NCI-H146 (cell line): ENCODE measurements around the gene NID2.

ENCODE experiments used
- DNase-seq: peaks from one replicate; lab custom pipeline; 2025; lab: John Stamatoyannopoulos, UW

Gene NID2

GRCh38 chr14:52079239-52079959 lies 10.5 kb upstream of the NID2 start:
- no peak for DNase-seq

- no peak for DNase-seq
Observed at GRCh38 chr14:52078721-52079120, 9.9 kb upstream of the NID2 start.

- no peak for DNase-seq
Observed at GRCh38 chr14:52078095-52078531, 9.3 kb upstream of the NID2 start.

DNA sequence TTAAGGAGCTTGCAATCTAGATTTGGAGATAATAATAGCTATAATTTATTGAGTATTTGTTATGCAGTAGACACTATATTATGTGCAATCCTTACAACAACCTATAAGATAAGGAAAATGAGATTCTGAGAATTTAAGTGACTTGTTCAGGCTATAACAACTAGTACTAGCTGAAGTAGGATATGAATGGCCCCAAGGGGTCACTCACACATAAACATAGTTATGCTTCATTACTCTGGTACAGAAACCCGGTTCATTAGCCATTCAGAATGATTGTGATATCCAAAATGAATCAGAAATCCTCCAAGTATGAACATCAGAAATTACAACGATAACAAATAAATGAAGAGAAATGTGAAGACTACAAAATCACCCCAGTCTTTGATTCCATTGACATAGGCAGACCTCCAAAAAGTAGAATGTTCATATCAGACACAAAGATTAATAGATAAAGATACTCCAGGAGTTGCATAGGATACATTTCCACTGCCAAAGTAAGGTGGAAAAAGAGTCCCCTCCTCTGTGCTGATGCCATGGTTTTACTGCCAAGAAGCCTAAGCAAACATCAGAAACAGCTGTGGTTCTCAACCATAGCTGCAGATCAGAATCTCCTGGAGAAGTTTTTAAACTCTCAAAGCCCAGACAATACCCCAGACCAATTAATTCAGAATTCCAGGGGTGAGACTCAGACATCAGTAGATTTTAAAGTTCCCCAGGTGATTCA lies 8.6 kb upstream of the NID2 start:
- DNase-seq = no peak

GRCh38 chr14:52076334-52076733 lies 7.5 kb upstream of the NID2 start:
- DNase-seq = no peak

- DNase-seq = no peak
Observed at GRCh38 chr14:52075371-52075770, 6.5 kb upstream of the NID2 start.

- no peak for DNase-seq
Observed at GRCh38 chr14:52073251-52073650, 4.4 kb upstream of the NID2 start.

DNA sequence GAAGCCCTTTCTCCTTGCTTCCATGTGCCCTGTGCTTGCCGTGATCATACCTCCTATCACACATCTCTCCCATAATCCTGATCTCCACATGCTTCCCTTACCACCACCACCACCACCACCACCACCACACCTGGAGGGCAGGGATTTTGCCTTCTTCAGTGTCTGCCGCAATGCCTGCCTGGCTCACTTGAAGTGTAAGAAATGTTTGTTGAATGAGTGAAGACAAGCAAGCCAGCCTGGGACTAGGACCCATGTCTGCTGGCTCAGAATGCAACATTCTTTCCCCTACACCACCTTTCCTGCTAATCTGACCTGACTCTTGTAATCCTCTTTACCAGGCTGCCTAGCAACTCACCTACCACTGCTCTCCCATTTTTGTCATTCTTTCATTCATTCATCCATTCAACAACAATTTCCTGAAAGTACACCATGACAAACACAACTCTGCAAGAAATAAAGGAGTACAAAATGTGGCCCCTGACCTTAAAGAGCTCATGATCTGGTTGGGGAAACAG lies 3.5 kb upstream of the NID2 start:
- DNase-seq = no peak

DNA sequence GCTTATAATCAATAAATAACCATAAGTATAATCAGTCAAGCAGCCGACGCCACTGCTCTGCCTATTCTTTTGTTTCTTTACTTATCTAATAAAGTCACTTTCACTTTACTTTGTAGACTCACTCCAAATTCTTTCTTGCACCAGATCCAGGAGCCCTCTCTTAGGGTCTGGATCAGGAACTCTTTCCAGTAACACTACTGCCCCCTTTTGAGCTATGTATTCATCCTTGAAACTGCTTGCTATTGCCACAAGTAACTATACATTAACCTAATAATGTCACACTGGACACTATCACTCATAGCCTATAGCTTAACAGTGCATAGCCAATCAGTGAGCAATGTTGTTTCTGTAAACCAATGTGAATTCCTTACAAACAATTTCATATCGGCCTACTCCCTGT lies 2.8 kb upstream of the NID2 start:
- DNase-seq = no peak

DNA sequence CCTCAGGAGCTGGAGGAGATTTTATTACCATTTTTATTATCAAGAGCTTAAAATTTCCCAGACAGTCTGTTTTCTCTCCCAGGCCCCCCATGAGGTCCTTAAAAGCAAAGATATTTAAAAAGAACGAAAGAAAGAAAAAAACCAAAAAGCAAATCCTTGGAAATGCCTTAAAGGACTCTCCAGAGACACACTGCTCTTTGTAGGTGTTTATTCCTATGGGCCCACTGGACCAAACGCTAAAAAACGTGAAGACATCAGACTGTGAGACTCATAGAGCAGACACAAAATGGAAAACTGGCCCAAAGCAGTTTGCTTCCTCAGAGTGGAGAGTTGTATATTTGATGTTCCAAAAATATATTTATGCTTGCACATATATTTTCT lies 1.2 kb upstream of the NID2 start:
- DNase-seq = no peak

- DNase-seq = no peak
Observed at GRCh38 chr14:52069307-52070050, 620 bp upstream of the NID2 start.

DNA sequence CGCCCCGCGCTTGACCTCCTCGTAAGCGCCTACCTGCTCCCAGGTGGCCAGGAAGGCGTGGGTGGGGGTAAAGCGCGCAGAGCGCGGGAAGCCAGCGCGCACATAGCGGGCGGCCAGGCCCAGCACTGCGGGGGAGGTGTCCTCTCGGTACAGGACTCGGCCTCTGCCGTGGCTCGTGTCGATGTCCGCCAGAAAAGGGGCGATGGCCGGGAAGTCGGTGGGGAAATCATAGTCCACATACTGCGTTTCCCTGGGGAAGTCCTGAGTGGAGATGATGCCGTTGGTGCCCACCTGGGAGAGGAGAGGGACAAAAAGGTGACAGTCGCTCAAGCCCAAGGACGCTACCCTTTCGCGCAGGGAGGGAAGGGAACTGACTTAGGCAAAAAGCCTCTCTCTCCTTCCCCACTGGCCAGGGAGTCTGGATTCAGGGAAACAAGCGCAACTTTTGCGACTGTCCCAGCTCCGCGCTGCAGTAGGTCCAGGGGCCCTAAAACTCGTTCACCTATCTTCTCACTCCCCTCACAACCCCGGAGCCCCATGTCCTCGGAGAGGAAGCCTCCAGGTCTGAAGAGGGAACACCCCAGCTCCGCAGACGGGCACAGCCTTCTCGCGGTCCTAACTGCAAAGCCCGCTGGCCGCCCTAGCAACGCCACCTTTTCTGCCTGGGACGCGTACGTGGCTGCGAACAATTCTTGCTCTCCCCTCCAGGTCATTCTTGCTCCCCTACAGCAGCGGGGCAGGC lies 815 bp downstream of the NID2 start:
- DNase-seq = no peak

- DNase-seq = no peak
Observed at GRCh38 chr14:52064174-52064573, 4.7 kb downstream of the NID2 start.

GRCh38 chr14:52063052-52063462 lies 5.8 kb downstream of the NID2 start:
- DNase-seq = no peak

DNA sequence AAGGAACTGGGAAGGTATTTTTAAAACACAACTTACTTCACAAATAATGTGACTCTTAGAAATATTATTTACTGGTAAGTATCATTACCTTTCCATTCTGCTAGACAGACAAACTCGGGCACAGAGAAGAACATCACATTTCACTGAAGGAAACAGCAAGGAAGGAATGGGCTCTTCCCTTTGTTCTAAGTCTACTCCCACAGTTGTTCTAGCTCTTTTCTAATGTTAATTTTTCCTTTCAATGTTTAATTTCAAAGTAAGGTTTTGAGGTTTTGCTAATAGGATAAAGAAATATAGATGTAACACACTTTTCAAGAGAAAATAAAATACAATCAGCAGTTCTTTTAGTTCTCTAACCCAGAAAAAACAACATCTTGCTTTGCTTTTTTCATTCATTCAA lies 7.0 kb downstream of the NID2 start:
- no peak for DNase-seq

DNA sequence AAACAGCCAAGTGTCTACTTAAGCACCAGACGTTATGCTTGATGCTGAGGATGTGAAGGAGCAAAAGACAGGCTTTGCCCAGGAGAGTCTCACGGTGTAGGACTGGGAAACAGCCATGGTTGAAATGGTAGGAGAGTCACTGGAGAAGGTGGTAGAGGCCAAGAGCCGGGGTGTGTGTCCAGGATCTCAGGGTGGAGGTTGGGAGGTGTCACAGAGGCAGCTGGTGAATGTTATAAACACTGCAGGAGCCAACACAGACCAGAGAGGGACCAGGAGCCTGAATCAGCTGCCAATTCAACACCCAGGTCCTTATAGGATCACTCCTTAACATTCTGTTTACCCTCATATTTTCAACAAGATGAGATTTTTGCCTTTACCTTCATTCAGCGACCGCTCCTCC lies 7.5 kb downstream of the NID2 start:
- no peak for DNase-seq

DNA sequence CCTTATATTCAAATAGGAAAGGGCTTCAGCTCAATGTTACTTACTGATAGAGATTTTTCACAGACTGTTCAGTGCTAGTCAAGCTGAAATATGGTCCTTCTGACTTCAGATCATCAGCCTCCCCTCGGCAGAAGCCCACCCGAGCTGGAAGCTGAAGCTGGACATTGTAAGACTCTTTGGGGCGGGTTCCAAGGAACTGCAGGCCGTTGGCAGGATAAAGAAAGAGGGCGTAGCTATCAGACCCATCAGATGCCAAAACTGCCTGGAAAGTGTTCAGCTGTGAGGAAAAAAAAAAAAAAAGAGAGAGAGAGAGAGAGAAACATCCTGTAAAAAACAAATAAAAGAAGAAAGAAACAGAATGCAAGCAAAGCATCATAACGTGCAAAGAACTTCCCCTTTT lies 8.8 kb downstream of the NID2 start:
- no peak for DNase-seq

DNA sequence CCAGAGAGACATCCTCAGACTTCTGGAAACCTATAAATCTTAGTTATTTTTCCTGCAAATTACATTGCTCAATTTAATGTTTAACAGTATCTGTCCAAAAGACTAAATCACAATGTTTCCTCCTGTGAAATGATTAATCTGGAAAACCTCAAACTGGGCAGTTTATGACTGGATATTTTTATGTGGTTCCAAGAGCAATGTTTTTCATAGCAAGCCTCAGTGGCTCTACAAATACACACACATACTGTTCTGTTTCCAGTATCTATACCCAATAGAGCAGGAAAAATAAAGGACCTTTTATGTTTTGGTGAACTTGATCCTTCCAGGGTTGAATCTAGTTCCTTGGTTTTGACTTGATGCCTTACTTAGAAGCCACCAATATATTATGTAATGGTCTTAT lies 9.2 kb downstream of the NID2 start:
- no peak for DNase-seq

- DNase-seq = no peak
Observed at GRCh38 chr14:52058341-52058740, 10.5 kb downstream of the NID2 start.

- no peak for DNase-seq
Observed at GRCh38 chr14:52055167-52055566, 13.7 kb downstream of the NID2 start.

- no peak for DNase-seq
Observed at GRCh38 chr14:52054678-52055077, 14.2 kb downstream of the NID2 start.

- no peak for DNase-seq
Observed at GRCh38 chr14:52053044-52053443, 15.8 kb downstream of the NID2 start.
